Transverse colon (tissue), 3 donors: ENCODE data around the gene NBEAL1.

Experiments used
- POLR2A ChIP-seq: fragments of 450-650 bp; IDR thresholded peaks from one replicate; pipeline ENCODE4 v1.6.1; 2016; ENCODE audit warnings: antibody characterized with exemption, mild to moderate bottlenecking, moderate library complexity
- TF ChIP-seq, protein P1 (sequence below), 5 experiments: fragments of 200-600 bp in 3 of 5; fragments of 450-650 bp in 2 of 5; sonication (generic) in 3 of 5; IDR thresholded peaks; 1 replicate in 2 of 5; 2 replicates in 3 of 5; pipeline ENCODE4 v1.5.1; 2016 to 2017; ENCODE audit warnings: antibody characterized with exemption in 5 of 5, inconsistent platforms in 3 of 5, mild to moderate bottlenecking in 2 of 5, moderate library complexity in 1 of 5

DNA sequence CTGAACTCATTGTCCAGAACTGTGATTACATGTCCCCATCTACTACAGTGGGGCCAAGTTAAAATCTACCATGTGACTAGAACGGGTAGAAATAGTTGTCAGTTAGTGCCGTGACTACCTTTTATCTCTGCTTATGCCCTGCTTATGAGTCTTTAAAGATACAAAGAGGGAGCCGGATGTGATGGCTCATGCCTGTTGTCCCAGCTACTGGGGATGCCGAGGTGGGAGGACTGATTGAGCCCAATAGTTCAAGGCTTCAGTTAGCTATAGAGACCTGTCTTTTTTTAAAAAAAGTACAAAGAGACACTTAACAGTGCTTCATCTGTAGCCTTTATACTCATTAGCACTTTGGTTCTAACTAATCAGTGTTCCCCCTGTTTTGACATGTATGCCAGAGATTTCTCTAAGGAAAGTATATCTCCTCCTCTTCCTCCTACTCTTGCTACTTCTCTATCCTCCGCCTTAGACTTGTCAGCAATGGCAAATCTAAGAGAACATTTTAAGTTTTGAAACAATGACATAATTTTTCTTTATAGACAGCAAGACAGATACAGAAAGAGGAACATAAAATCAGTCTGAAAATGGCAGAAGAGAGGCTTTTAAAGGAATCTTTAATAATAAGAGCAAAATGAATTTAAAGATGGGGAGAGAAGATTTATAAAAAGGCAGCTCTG lies 45.0 kb downstream of the NBEAL1 start:
- no peak for TF ChIP-seq POLR2A
- TF ChIP-seq, protein P1, sequence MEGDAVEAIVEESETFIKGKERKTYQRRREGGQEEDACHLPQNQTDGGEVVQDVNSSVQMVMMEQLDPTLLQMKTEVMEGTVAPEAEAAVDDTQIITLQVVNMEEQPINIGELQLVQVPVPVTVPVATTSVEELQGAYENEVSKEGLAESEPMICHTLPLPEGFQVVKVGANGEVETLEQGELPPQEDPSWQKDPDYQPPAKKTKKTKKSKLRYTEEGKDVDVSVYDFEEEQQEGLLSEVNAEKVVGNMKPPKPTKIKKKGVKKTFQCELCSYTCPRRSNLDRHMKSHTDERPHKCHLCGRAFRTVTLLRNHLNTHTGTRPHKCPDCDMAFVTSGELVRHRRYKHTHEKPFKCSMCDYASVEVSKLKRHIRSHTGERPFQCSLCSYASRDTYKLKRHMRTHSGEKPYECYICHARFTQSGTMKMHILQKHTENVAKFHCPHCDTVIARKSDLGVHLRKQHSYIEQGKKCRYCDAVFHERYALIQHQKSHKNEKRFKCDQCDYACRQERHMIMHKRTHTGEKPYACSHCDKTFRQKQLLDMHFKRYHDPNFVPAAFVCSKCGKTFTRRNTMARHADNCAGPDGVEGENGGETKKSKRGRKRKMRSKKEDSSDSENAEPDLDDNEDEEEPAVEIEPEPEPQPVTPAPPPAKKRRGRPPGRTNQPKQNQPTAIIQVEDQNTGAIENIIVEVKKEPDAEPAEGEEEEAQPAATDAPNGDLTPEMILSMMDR (IDR thresholded peaks at IDR 0.05): no peak
